Transverse colon (tissue), 4 donors: ENCODE measurements around the gene ZNG1B. TPM values are rescaled to one million over a fixed set of nuclear protein-coding genes. Genes with fewer than 3 reads are reported as not detected.
"Not testable (repeated sequence)": the region's sequence is repeated elsewhere in the genome, so short reads cannot be mapped to it uniquely, and the experiment has no call there.

Source experiments
- DNase-seq: peaks from one replicate; pipeline ENCODE4 v3.0.0-alpha.2; 2019
- H3K27ac ChIP-seq, 4 donors: fragments of 200-600 bp; sonication (generic); 2 replicates each; pipeline ENCODE4 v1.5.1; 2016 to 2018; ENCODE audit warnings: inconsistent platforms in 4 of 4
- H3K27me3 ChIP-seq: fragments of 200-600 bp; sonication (generic); 2 replicates; pipeline ENCODE4 v1.5.1; 2017; ENCODE audit warnings: inconsistent platforms
- H3K36me3 ChIP-seq, 4 donors: fragments of 200-600 bp; sonication (generic); 2 replicates each; pipeline ENCODE4 v1.5.1; 2017 to 2019; ENCODE audit warnings: inconsistent platforms in 4 of 4
- H3K4me1 ChIP-seq, 4 donors: fragments of 200-600 bp; sonication (generic); 2 replicates each; pipeline ENCODE4 v1.5.1; 2017 to 2020; ENCODE audit warnings: inconsistent platforms in 4 of 4
- H3K4me3 ChIP-seq, 4 donors: fragments of 200-600 bp; sonication (generic); 1 replicate in 1 of 4; 2 replicates in 3 of 4; pipeline versions ENCODE4 v1.5.1 to v1.6.1; 2017 to 2019; ENCODE audit warnings: inconsistent platforms in 4 of 4
- H3K9me3 ChIP-seq, 2 donors: fragments of 200-600 bp; sonication (generic); 2 replicates each; pipeline ENCODE4 v1.5.1; 2017 to 2019; ENCODE audit warnings: inconsistent platforms in 2 of 2
- CTCF ChIP-seq, 5 experiments: fragments of 200-600 bp in 3 of 5; fragments of 450-650 bp in 2 of 5; sonication (generic) in 3 of 5; IDR thresholded peaks; 1 replicate in 2 of 5; 2 replicates in 3 of 5; pipeline ENCODE4 v1.5.1; 2016 to 2017; ENCODE audit warnings: antibody characterized with exemption in 5 of 5, inconsistent platforms in 3 of 5, mild to moderate bottlenecking in 2 of 5, moderate library complexity in 1 of 5
- EP300 ChIP-seq: sonication (generic); formaldehyde crosslinking; IDR thresholded peaks from one replicate; pipeline ENCODE4 v1.6.1; 2017; ENCODE audit warnings: antibody characterized with exemption, low read depth
- POLR2A ChIP-seq: fragments of 450-650 bp; IDR thresholded peaks from one replicate; pipeline ENCODE4 v1.6.1; 2016; ENCODE audit warnings: antibody characterized with exemption, mild to moderate bottlenecking, moderate library complexity
- POLR2AphosphoS5 ChIP-seq, 3 donors: sonication (generic); formaldehyde crosslinking; IDR thresholded peaks; one replicate each; pipeline ENCODE4 v1.6.1; 2016; ENCODE audit warnings: antibody characterized with exemption in 3 of 3
- WGBS, 2 donors: methylation state at CpG; one replicate each; pipeline ENCODE4 v1.1.5; 2018; ENCODE audit warnings: low coverage in 1 of 2; 5-methylcytosine and 5-hydroxymethylcytosine counted together
- in situ Hi-C, 4 donors: fragments of 200-750 bp; cut with MboI; loops; one replicate each; pipeline versions ENCODE4 v1.15.0 to v1.15.1; 2017; ENCODE audit warnings: low sequenced_read_pairs in 3 of 4, low pct_ligation_motif_present in 1 of 4, low pct_unique_long_range_greater_than_20kb in 1 of 4
- intact Hi-C: fragments of 100-400 bp; cut with DNase I; formaldehyde crosslinking; loops from one replicate; pipeline ENCODE4 v1.15.1; 2023; ENCODE audit warnings: low total_unique reads
- total RNA-seq, 4 donors: library from RNA; depleted of rRNA; stranded (reverse); fragments of >200 nt; gene quantifications; one replicate each; pipeline ENCODE4 v1.1.0, GENCODE V29; 2016

ZNG1B gene
- 10 to 100 TPM; 12.7 to 56.5 (median 38.5) TPM for total RNA-seq

- TF ChIP-seq POLR2A, result peak; percentile 21
- H3K9me3 ChIP-seq, H3K36me3 ChIP-seq, in situ Hi-C loops, intact Hi-C loops, H3K4me1 ChIP-seq, H3K27me3 ChIP-seq: not testable (repeated sequence)
- 0% methylated on average over 16 of the region's 56 CpGs; no CpG with 5 or more reads in 1 of the 2 donors for WGBS, 2 donors
- Histone ChIP-seq H3K4me3 (peak within 1 kb of the TSS; percentile 25 to 58 (median 42)), H3K27ac (peak within 1 kb of the TSS; percentile 83 to 87 (median 86))
- peak; percentile 89 for DNase-seq
These were observed at the start of gene ZNG1B for GRCh38 chr2:113437508-113438465. ZNG1B (plus strand) TSS chr2:113437691; CDS start chr2:113437869, 178 bp downstream.

- intact Hi-C loops, result no loop called here
- 9 to 12% methylated on average over 6 to 11 of the region's 11 CpGs for WGBS, 2 donors
- in situ Hi-C loops, result no loop called here
- Histone ChIP-seq H3K4me3 (peak overlapping the region in 1 of 4 donors; percentile 23), H3K36me3 (no peaks in the 10 kb centered on the region), H3K4me1 (no peaks in the 10 kb centered on the region), H3K9me3 (no peaks in the 10 kb centered on the region), H3K27ac (peak overlapping the region in 1 of 4 donors; percentile 13), H3K27me3 (no peaks in the 10 kb centered on the region)
- peak; percentile 52 for DNase-seq
- TF ChIP-seq POLR2A (no peak), CTCF (IDR thresholded peaks at IDR 0.05) (peak; percentile 70 to 82 (median 79))
These were observed 47.2 kb upstream of the ZNG1B start for GRCh38 chr2:113390124-113390849.

- TF ChIP-seq POLR2A (no peak), EP300 (no peak), CTCF (IDR thresholded peaks at IDR 0.05) (no peak), POLR2AphosphoS5 (IDR thresholded peaks at IDR 0.05) (no peak)
These were observed 46.4 kb upstream of the ZNG1B start for GRCh38 chr2:113391073-113391472.

GRCh38 chr2:113406114-113406513 lies 31.4 kb upstream of the ZNG1B start:
- TF ChIP-seq POLR2A, result no peak
- no peak for TF ChIP-seq CTCF (IDR thresholded peaks at IDR 0.05)
- no peak for TF ChIP-seq POLR2AphosphoS5 (IDR thresholded peaks at IDR 0.05)
- no peak for TF ChIP-seq EP300
- 64 to 69% methylated on average over 2 to 4 of the region's 5 CpGs for WGBS, 2 donors
- DNase-seq, result peak; percentile 58
- intact Hi-C loops, result no loop called here
- Histone ChIP-seq H3K27ac (no peak overlapping the region), H3K4me1 (no peaks in the 10 kb centered on the region), H3K4me3 (no peak overlapping the region), H3K9me3 (no peaks in the 10 kb centered on the region), H3K27me3 (no peaks in the 10 kb centered on the region), H3K36me3 (no peaks in the 10 kb centered on the region)
- in situ Hi-C loops, result no loop called here

More at GRCh38 chr2:113391073-113391472, 46.4 kb upstream of the ZNG1B start:
- Histone ChIP-seq H3K4me3 (no peak overlapping the region), H3K9me3 (no peaks in the 10 kb centered on the region), H3K27ac (no peak overlapping the region), H3K4me1 (no peaks in the 10 kb centered on the region), H3K27me3 (no peaks in the 10 kb centered on the region), H3K36me3 (no peaks in the 10 kb centered on the region)
- WGBS, 2 donors, result 82 to 89% methylated on average over 5 to 6 of the region's 6 CpGs
- no peak for DNase-seq
- in situ Hi-C loops (no loop called here), intact Hi-C loops (no loop called here)
